Measurements from ENCODE around the gene LRRFIP1. TPM values are rescaled to one million over a fixed set of nuclear protein-coding genes. Genes with fewer than 3 reads are reported as not detected.
A peak's percentile ranks its signal among the peaks of the same experiment; 100 is the strongest.

Gene LRRFIP1
- total and polyA plus RNA-seq, 10 of the 15 experiments (the other 5 are each of a cell fraction or from before 2014, with no cell fraction given), result 36.2 to 120 (median 74.3) TPM

DNA sequence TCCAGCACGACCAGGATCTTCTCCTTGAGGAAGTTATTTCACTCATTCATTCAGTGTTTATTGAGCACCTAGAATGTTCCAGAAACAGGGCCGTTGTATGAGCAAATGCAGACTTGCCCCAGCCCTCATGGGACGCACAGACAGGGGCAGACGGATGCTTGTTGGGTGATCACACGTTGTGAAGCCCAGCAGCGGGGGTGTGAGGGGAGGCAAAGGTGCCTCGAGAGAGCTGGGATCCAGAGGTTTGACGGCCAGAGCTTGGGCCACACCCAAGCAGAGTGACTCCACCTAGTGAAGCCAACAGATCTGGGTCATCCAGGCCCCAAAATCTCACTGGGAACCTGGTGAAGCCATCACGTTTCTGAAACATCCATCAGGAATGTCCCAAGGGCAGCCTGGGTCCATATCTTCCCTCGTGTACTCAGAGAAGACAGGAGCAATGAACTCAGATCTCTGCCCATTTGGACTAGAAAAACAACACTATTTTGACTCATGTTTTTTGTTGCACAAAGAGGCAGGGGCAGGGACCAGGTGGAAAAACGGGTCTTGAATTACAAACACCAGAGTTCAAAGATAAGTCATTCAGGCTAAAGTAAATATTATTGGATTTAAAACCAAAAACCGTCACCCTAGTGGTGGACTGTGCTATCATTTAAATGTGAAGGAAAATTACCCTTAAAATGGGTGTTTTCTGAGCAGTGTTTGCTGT, 116.3 kb downstream of the LRRFIP1 start:
- no peak overlapping the region for H3K4me2 ChIP-seq (ENCODE audit: control insufficient read depth, insufficient read depth)
- TSS peak; percentile 17 for BruUV-seq (replicated peaks)
- intact Hi-C loops (cut with micrococcal nuclease; ENCODE audit: unreplicated experiment) (loop anchor here (10.0 kb wide), 1 partner anchor 229 kb away; no protein-coding TSS in a partner anchor), in situ Hi-C loops (cut with MboI) (loop anchor here (5.0 to 10.0 kb wide), 2 partner anchors 71 to 159 kb away; no protein-coding TSS in a partner anchor)
- RAD21 ChIA-PET (ENCODE audit: unreplicated experiment), result interaction anchor here (1.1 to 6.1 kb wide), 8 partner anchors 14 to 186 kb away, joined by 3 to 114 read pairs (median 9); no protein-coding TSS in a partner anchor
- no peak overlapping the region for H3K4me3 ChIP-seq
- DNase-seq (ENCODE audit: low read depth, low spot score) (no peak), FAIRE-seq (no peak), ATAC-seq (peak; percentile 42)
- POLR2A ChIA-PET, result interaction anchor here (0.6 to 1.1 kb wide), 3 partner anchors 74 to 231 kb away, joined by 3 to 4 read pairs (median 3); no protein-coding TSS in a partner anchor
- H3K9me3 ChIP-seq (replicated peaks; ENCODE audit: control insufficient read depth, insufficient read depth, low read length), result peaks cover 5% of the 10 kb centered on the region; the same call in 2 of the 3 replicates
- no peak for TF ChIP-seq SMARCA5 (IDR thresholded peaks at IDR 0.05)
- no peak for TF ChIP-seq NFXL1 (IDR thresholded peaks at IDR 0.05; ENCODE audit: borderline replicate concordance)
- TF ChIP-seq BHLHE40 (IDR thresholded peaks at IDR 0.05; ENCODE audit: borderline replicate concordance in 1 of 2, low read depth in 2 of 2, low read length in 1 of 2), result no peak
- no peak for TF ChIP-seq RB1 (IDR thresholded peaks at IDR 0.05; ENCODE audit: borderline replicate concordance)
- no peak for TF ChIP-seq CHD4 (IDR thresholded peaks at IDR 0.05)
- no peak for TF ChIP-seq SMAD5 (IDR thresholded peaks at IDR 0.05; ENCODE audit: low read depth)
- no peak for TF ChIP-seq EGR1 (IDR thresholded peaks at IDR 0.05; ENCODE audit: borderline replicate concordance in 1 of 2, low read depth in 2 of 2, low read length in 2 of 2)
- no peak for TF ChIP-seq RAD51 (IDR thresholded peaks at IDR 0.05)
- TF ChIP-seq RUNX3 (IDR thresholded peaks at IDR 0.05; ENCODE audit: low read length), result no peak
- peaks cover 7 to 17% of the 10 kb centered on the region in 2 experiments; a peak in 3 of 4 replicates for H3K36me3 ChIP-seq (ENCODE audit: control insufficient read depth in 2 of 2, insufficient read depth in 2 of 2, low read length in 1 of 2)
- 56% methylated on average over 12 of the region's 12 CpGs for WGBS (ENCODE audit: insufficient coverage, insufficient replicate concordance, low lambda C conversion rate, missing lambda C conversion rate)
- peaks cover 14% of the 10 kb centered on the region for H3K79me2 ChIP-seq (ENCODE audit: control insufficient read depth, insufficient read depth, low read length)
- no peaks in the 10 kb centered on the region for H3K27me3 ChIP-seq (replicated peaks in 1 of 2; ENCODE audit: control insufficient read depth in 2 of 2, insufficient read depth in 2 of 2, low read length in 1 of 2)
- no peak overlapping the region for H2AFZ ChIP-seq (ENCODE audit: control insufficient read depth, low read depth, low read length)
- no peak overlapping the region for H3K9ac ChIP-seq (ENCODE audit: control insufficient read depth, insufficient read depth, low read length)
- H4K20me1 ChIP-seq (ENCODE audit: control insufficient read depth, insufficient read depth), result peaks cover 4% of the 10 kb centered on the region; the same call in 1 of the 2 replicates
- CTCF ChIA-PET, result interaction anchor here (0.6 to 9.2 kb wide), 13 partner anchors 11 to 1231 kb away, joined by 3 to 209 read pairs (median 11); no protein-coding TSS in a partner anchor
- H3K27ac ChIP-seq (ENCODE audit: control insufficient read depth, insufficient read depth), result no peak overlapping the region
- no peaks in the 10 kb centered on the region for H3K4me1 ChIP-seq (ENCODE audit: control insufficient read depth, insufficient read depth, low read length)
- SMC1A ChIA-PET (ENCODE audit: uncharacterized antibody, unreplicated experiment), result interaction anchor here (0.6 to 7.6 kb wide), 5 partner anchors 12 to 271 kb away, joined by 3 to 151 read pairs (median 3); no protein-coding TSS in a partner anchor

All from GM12878 (cell line).